ENCODE data around the gene HFE.

- TF ChIP-seq POLR2AphosphoS5 (IDR thresholded peaks at IDR 0.05) (no peak), CTCF (IDR thresholded peaks at IDR 0.05) (no peak), POLR2A (IDR thresholded peaks at IDR 0.05) (no peak)
These were observed 19.2 kb upstream of the HFE start for GRCh38 chr6:26068036-26068435.
